Vagina (tissue), 2 donors: ENCODE data around the gene MYPN.

Experiments
- POLR2A ChIP-seq, 2 donors: fragments of 450-650 bp; IDR thresholded peaks; one replicate each; pipeline ENCODE4 v1.6.1; 2017; ENCODE audit warnings: antibody characterized with exemption in 2 of 2, mild to moderate bottlenecking in 2 of 2, moderate library complexity in 2 of 2
- TF ChIP-seq, protein P1 (sequence below), 3 experiments: fragments of 450-650 bp in 2 of 3; fragments of 200-600 bp in 1 of 3; sonication (generic) in 1 of 3; IDR thresholded peaks; one replicate each; pipeline ENCODE4 v1.5.1; 2017 to 2019; ENCODE audit warnings: antibody characterized with exemption in 3 of 3, mild to moderate bottlenecking in 2 of 3, moderate library complexity in 2 of 3

DNA sequence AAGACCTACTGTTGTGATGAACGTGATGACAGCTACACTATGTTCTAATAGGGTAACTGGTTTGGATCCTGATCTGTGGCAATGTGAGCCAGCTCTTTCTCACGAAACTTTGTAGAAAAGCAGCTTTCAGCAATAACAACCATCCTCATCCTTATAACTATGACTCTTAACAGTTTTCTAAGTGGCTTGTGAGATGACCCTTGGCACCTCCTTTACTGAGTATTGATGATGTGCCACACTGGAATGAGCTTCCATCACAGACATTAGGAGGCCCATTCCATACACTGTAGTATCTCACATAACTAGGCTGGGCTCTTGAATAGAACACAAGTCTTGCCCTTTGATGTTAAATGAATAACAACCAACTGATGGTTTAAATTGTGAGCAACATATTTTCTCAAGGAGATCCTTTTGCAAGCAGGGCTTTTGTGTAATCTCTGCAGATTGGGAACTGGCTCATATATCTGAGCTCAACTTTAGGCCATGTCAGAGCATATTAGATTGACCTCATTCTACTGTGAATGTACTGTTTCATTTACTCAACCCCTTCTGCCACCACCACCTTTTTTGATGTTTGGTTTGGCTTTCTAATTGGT lies 46.4 kb downstream of the MYPN start:
- TF ChIP-seq POLR2A (IDR thresholded peaks at IDR 0.05) = no peak
- TF ChIP-seq, protein P1, sequence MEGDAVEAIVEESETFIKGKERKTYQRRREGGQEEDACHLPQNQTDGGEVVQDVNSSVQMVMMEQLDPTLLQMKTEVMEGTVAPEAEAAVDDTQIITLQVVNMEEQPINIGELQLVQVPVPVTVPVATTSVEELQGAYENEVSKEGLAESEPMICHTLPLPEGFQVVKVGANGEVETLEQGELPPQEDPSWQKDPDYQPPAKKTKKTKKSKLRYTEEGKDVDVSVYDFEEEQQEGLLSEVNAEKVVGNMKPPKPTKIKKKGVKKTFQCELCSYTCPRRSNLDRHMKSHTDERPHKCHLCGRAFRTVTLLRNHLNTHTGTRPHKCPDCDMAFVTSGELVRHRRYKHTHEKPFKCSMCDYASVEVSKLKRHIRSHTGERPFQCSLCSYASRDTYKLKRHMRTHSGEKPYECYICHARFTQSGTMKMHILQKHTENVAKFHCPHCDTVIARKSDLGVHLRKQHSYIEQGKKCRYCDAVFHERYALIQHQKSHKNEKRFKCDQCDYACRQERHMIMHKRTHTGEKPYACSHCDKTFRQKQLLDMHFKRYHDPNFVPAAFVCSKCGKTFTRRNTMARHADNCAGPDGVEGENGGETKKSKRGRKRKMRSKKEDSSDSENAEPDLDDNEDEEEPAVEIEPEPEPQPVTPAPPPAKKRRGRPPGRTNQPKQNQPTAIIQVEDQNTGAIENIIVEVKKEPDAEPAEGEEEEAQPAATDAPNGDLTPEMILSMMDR (IDR thresholded peaks at IDR 0.05) = no peak
